Measurements from ENCODE around the gene RHBDF2. TPM values are rescaled to one million over a fixed set of nuclear protein-coding genes. Genes with fewer than 3 reads are reported as not detected.
A peak's percentile ranks its signal among the peaks of the same experiment; 100 is the strongest.

RHBDF2 gene
- total and polyA plus RNA-seq, 2 donors (not counting 1 experiment from before 2014, with no cell fraction given) = 288 to 482 TPM

DNA sequence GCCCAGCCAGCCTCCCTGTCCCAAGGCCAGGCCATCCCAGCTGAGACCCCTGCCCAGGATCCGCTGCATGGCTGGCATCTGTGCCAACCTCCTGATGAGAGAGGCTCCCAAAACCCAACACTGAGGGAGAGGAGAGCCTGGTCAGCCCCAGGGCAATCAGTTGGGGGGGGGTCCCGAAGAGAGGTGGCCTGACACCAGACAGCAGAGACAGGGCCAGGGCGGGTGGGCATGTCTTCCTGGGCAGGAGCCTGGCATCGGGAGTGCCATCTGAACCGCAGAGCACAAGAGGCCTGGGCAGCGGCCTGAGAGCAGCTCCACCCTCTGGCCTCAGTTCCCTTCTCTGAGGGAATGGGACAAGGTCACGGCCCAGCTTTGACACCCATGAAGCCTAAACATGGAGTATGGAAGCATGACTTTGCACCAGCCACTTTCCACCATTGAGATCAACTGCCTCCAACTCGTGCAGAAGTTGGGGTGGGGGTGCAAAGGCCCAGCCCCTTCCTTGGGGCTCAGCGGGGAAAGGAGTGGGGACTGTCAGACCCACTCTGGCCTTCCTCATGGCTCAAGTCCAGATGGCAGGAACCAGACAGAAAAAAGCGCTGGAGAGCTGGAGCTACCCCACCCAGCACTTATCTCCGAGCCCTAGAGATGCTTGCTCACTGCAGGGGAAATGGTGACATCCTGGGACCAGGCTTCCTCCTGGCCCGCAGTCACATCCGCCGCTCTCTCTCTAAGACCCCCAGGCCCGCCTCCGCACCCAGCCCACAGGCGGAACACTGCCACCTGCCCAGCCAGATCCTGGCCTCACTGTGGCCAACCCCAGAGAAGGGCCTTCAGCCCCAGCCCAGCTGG is 9.7 kb downstream of the RHBDF2 start:
- no peaks in the 10 kb centered on the region for H3K27me3 Mint-ChIP-seq
- Histone ChIP-seq H3K36me3 (replicated peaks in 1 of 2; ENCODE audit: control extremely low read depth in 1 of 2, control insufficient read depth in 1 of 2, extremely low read depth in 1 of 2, insufficient read depth in 2 of 2, low read length in 1 of 2) (peaks cover 0 to 22% of the 10 kb centered on the region in 2 experiments), H3K4me1 (ENCODE audit: control insufficient read depth in 2 of 2, insufficient read depth in 2 of 2, low read length in 2 of 2) (peaks cover 72 to 94% of the 10 kb centered on the region in 2 donors), H3K9ac (ENCODE audit: low read length) (peak overlapping the region; percentile 53), H3K9me3 (ENCODE audit: control extremely low read depth in 1 of 3, control insufficient read depth in 2 of 3, insufficient read depth in 1 of 3, low read length in 2 of 3) (no peaks in the 10 kb centered on the region), H4K20me1 (ENCODE audit: control insufficient read depth, insufficient read depth, low read length, poor library complexity, severe bottlenecking) (peaks cover 31% of the 10 kb centered on the region), H2AFZ (ENCODE audit: insufficient read depth, low read depth, low read length, poor library complexity, severe bottlenecking) (no peak overlapping the region), H3K27ac (ENCODE audit: low read length in 2 of 2) (peak overlapping the region; percentile 75 to 94), H3K4me3 (ENCODE audit: control extremely low read depth in 1 of 5, extremely low read depth in 1 of 5, insufficient read depth in 1 of 5, low read depth in 2 of 5, low read length in 4 of 5) (peak overlapping the region in 4 of 5 experiments; percentile 43 to 60 (median 50)), H3K4me2 (replicated peaks; ENCODE audit: low read depth, low read length, poor library complexity, severe bottlenecking) (peak overlapping the region; percentile 82), H3K79me2 (ENCODE audit: control insufficient read depth, insufficient read depth, low read length) (peaks cover 64% of the 10 kb centered on the region), H3K27me3 (replicated peaks in 1 of 4; ENCODE audit: control extremely low read depth in 1 of 4, control insufficient read depth in 3 of 4, insufficient read depth in 4 of 4, low read length in 3 of 4) (no peaks in the 10 kb centered on the region)
- peaks cover 87% of the 10 kb centered on the region for H3K4me1 Mint-ChIP-seq
- no peaks in the 10 kb centered on the region for H3K9me3 Mint-ChIP-seq (ENCODE audit: insufficient read depth)
- H3K27ac Mint-ChIP-seq = peak overlapping the region; percentile 98
- H3K4me3 Mint-ChIP-seq = peak overlapping the region; percentile 89
- DNase-seq (no peak), ATAC-seq (ENCODE audit: low read depth) (peak; percentile 8)
- ChIA-PET CTCF (interaction anchor here (1.4 to 20.8 kb wide), 6 partner anchors 4 to 32 kb away, joined by 7 to 256 read pairs (median 26); partner anchors contain the start of genes AANAT and RHBDF2), POLR2A (interaction anchor here (0.6 to 23.6 kb wide), 7 partner anchors 7 to 84 kb away, joined by 3 to 478 read pairs (median 6); partner anchors contain the start of genes AANAT and RHBDF2)
- intact Hi-C loops (cut with micrococcal nuclease) = loop anchor here (10.0 kb wide), 1 partner anchor 217 kb away; no protein-coding TSS in a partner anchor
- 40% methylated on average over 16 of the region's 17 CpGs for WGBS (ENCODE audit: insufficient coverage)
- TF ChIP-seq EZH2 (IDR thresholded peaks at IDR 0.05; ENCODE audit: borderline replicate concordance, insufficient read depth, low read depth, low read length, poor library complexity, severe bottlenecking) = no peak
- TF ChIP-seq, protein P1, sequence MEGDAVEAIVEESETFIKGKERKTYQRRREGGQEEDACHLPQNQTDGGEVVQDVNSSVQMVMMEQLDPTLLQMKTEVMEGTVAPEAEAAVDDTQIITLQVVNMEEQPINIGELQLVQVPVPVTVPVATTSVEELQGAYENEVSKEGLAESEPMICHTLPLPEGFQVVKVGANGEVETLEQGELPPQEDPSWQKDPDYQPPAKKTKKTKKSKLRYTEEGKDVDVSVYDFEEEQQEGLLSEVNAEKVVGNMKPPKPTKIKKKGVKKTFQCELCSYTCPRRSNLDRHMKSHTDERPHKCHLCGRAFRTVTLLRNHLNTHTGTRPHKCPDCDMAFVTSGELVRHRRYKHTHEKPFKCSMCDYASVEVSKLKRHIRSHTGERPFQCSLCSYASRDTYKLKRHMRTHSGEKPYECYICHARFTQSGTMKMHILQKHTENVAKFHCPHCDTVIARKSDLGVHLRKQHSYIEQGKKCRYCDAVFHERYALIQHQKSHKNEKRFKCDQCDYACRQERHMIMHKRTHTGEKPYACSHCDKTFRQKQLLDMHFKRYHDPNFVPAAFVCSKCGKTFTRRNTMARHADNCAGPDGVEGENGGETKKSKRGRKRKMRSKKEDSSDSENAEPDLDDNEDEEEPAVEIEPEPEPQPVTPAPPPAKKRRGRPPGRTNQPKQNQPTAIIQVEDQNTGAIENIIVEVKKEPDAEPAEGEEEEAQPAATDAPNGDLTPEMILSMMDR (IDR thresholded peaks at IDR 0.05) = no peak

All from B cell (primary cell).